ENCODE measurements around the gene GPT2. TPM values are rescaled to one million over a fixed set of nuclear protein-coding genes. Genes with fewer than 3 reads are reported as not detected.
A peak's percentile ranks its signal among the peaks of the same experiment; 100 is the strongest.

The GPT2 gene
- total RNA-seq, 1 experiment from 2014 or later, result 68.9 TPM

GRCh38 chr16:46853713-46854443, 30.3 kb upstream of the GPT2 start:
- no peaks in the 10 kb centered on the region for H3K27me3 Mint-ChIP-seq (ENCODE audit: unreplicated experiment)
- H3K4me1 Mint-ChIP-seq (ENCODE audit: low read depth, unreplicated experiment), result peaks cover 48% of the 10 kb centered on the region
- no peak overlapping the region for H3K4me3 Mint-ChIP-seq (ENCODE audit: low read depth, unreplicated experiment)
- peak; percentile 86 for DNase-seq
- peaks cover 5% of the 10 kb centered on the region for H3K36me3 Mint-ChIP-seq (ENCODE audit: insufficient read depth, unreplicated experiment)
- no peak overlapping the region for H3K27ac Mint-ChIP-seq (ENCODE audit: unreplicated experiment)
- TF ChIP-seq, protein P1, sequence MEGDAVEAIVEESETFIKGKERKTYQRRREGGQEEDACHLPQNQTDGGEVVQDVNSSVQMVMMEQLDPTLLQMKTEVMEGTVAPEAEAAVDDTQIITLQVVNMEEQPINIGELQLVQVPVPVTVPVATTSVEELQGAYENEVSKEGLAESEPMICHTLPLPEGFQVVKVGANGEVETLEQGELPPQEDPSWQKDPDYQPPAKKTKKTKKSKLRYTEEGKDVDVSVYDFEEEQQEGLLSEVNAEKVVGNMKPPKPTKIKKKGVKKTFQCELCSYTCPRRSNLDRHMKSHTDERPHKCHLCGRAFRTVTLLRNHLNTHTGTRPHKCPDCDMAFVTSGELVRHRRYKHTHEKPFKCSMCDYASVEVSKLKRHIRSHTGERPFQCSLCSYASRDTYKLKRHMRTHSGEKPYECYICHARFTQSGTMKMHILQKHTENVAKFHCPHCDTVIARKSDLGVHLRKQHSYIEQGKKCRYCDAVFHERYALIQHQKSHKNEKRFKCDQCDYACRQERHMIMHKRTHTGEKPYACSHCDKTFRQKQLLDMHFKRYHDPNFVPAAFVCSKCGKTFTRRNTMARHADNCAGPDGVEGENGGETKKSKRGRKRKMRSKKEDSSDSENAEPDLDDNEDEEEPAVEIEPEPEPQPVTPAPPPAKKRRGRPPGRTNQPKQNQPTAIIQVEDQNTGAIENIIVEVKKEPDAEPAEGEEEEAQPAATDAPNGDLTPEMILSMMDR (IDR thresholded peaks at IDR 0.05; ENCODE audit: unreplicated experiment), result peak; percentile 87
- CTCF ChIA-PET, result interaction anchor here (0.7 to 4.1 kb wide), 17 partner anchors 10 to 110 kb away, joined by 3 to 45 read pairs (median 5); partner anchors contain the start of gene C16orf87
- no TSS peak for BruUV-seq (replicated peaks)
- intact Hi-C loops (cut with micrococcal nuclease; ENCODE audit: unreplicated experiment), result loop anchor here (1.0 to 10.0 kb wide), 4 partner anchors 29 to 161 kb away; no protein-coding TSS in a partner anchor
- no peaks in the 10 kb centered on the region for H3K9me3 Mint-ChIP-seq (ENCODE audit: low read depth, unreplicated experiment)

- H3K4me1 Mint-ChIP-seq (ENCODE audit: low read depth, unreplicated experiment), result peaks cover 51% of the 10 kb centered on the region
- no peak overlapping the region for H3K27ac Mint-ChIP-seq (ENCODE audit: unreplicated experiment)
- BruUV-seq (replicated peaks), result no TSS peak
- no peak overlapping the region for H3K4me3 Mint-ChIP-seq (ENCODE audit: low read depth, unreplicated experiment)
- DNase-seq, result no peak
- intact Hi-C loops (cut with micrococcal nuclease; ENCODE audit: unreplicated experiment), result loop anchor here (1.0 to 10.0 kb wide), 4 partner anchors 28 to 160 kb away; no protein-coding TSS in a partner anchor
- TF ChIP-seq, protein P1 (IDR thresholded peaks at IDR 0.05; ENCODE audit: unreplicated experiment), result no peak
- H3K36me3 Mint-ChIP-seq (ENCODE audit: insufficient read depth, unreplicated experiment), result peaks cover 8% of the 10 kb centered on the region
- CTCF ChIA-PET, result interaction anchor here (1.4 to 4.1 kb wide), 4 partner anchors 9 to 66 kb away, joined by 4 to 45 read pairs (median 13); no protein-coding TSS in a partner anchor
- H3K27me3 Mint-ChIP-seq (ENCODE audit: unreplicated experiment), result no peaks in the 10 kb centered on the region
- no peaks in the 10 kb centered on the region for H3K9me3 Mint-ChIP-seq (ENCODE audit: low read depth, unreplicated experiment)
Observed at GRCh38 chr16:46854846-46855245, 29.3 kb upstream of the GPT2 start.

DNA sequence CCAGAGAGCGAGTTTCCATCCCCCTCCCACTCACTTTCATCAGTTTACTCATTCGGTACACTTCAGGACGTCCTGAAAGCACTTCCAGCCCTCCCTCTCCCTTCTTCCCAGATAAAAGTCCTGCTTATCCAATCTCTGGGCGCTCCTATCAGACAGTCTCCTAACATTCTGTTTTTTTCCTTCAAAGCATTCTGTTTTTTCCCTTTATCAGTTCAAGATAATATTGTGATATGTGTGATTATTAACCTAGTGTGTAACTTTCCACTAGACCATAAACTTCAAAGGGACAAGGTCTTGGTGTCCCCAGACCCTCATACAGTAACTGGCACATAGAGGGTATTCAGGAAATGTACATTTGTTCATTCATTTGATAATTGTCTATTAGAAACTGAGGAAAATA, 28.8 kb upstream of the GPT2 start:
- BruUV-seq (replicated peaks), result no TSS peak
- peaks cover 12% of the 10 kb centered on the region for H3K36me3 Mint-ChIP-seq (ENCODE audit: insufficient read depth, unreplicated experiment)
- intact Hi-C loops (cut with micrococcal nuclease; ENCODE audit: unreplicated experiment), result loop anchor here (2.0 to 10.0 kb wide), 3 partner anchors 27 to 159 kb away; no protein-coding TSS in a partner anchor
- H3K4me1 Mint-ChIP-seq (ENCODE audit: low read depth, unreplicated experiment), result peaks cover 56% of the 10 kb centered on the region
- no peak for DNase-seq
- no peaks in the 10 kb centered on the region for H3K27me3 Mint-ChIP-seq (ENCODE audit: unreplicated experiment)
- TF ChIP-seq, protein P1 (IDR thresholded peaks at IDR 0.05; ENCODE audit: unreplicated experiment), result no peak
- no peaks in the 10 kb centered on the region for H3K9me3 Mint-ChIP-seq (ENCODE audit: low read depth, unreplicated experiment)
- H3K27ac Mint-ChIP-seq (ENCODE audit: unreplicated experiment), result no peak overlapping the region
- no peak overlapping the region for H3K4me3 Mint-ChIP-seq (ENCODE audit: low read depth, unreplicated experiment)
- CTCF ChIA-PET, result interaction anchor here (3.0 to 4.1 kb wide), 2 partner anchors 9 to 53 kb away, joined by 13 to 45 read pairs; no protein-coding TSS in a partner anchor

DNA sequence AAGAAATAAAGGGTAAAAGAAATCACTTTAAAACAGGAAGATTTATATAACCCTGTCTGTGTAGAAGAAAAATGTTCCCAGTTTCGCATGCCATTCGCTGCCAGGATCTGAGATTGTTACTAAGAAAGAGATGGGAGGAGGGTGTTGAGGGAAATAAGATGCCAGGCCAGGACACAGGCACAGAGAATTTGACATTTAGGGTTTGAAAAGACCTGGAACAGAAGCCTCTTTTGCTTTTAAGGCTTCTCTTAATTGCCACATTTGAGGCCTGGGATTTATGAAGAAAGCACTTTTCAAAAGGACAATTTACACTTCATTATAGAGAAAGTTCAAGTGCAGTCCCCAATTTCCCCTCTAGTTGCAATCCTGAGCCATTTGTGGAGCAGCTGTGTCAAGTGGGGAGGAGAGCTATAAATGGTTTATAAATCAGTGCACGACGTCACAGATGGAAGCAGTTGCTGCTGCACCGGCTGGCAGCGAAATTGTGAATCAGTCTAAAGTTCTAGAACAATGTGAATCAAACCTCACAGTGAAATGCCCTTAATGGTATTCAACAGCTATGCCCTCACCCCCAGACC, 26.7 kb upstream of the GPT2 start:
- H3K27me3 Mint-ChIP-seq (ENCODE audit: unreplicated experiment), result no peaks in the 10 kb centered on the region

More for the DNA sequence above, 26.7 kb upstream of the GPT2 start:
- Mint-ChIP-seq H3K4me3 (ENCODE audit: low read depth, unreplicated experiment) (no peak overlapping the region), H3K27ac (ENCODE audit: unreplicated experiment) (peak overlapping the region; percentile 18), H3K4me1 (ENCODE audit: low read depth, unreplicated experiment) (peaks cover 53% of the 10 kb centered on the region), H3K9me3 (ENCODE audit: low read depth, unreplicated experiment) (peaks cover 5% of the 10 kb centered on the region), H3K36me3 (ENCODE audit: insufficient read depth, unreplicated experiment) (peaks cover 12% of the 10 kb centered on the region)
- intact Hi-C loops (cut with micrococcal nuclease; ENCODE audit: unreplicated experiment), result loop anchor here (1.0 to 10.0 kb wide), 2 partner anchors 51 to 157 kb away; no protein-coding TSS in a partner anchor
- BruUV-seq (replicated peaks), result no TSS peak
- peak; percentile 30 for DNase-seq
- CTCF ChIA-PET, result interaction anchor here (0.5 to 1.0 kb wide), 7 partner anchors 16 to 1459 kb away, joined by 3 to 14 read pairs (median 4); partner anchors contain the start of gene GPT2
- TF ChIP-seq, protein P1 (IDR thresholded peaks at IDR 0.05; ENCODE audit: unreplicated experiment), result peak; percentile 68
